ENCODE measurements around the gene FRMPD4. TPM values are rescaled to one million over a fixed set of nuclear protein-coding genes. Genes with fewer than 3 reads are reported as not detected.
A peak's percentile ranks its signal among the peaks of the same experiment; 100 is the strongest.

The FRMPD4 gene
- polyA plus RNA-seq, 2 of the 4 experiments (the other 2 are of a cell fraction) = 0.08 to 0.28 TPM

DNA sequence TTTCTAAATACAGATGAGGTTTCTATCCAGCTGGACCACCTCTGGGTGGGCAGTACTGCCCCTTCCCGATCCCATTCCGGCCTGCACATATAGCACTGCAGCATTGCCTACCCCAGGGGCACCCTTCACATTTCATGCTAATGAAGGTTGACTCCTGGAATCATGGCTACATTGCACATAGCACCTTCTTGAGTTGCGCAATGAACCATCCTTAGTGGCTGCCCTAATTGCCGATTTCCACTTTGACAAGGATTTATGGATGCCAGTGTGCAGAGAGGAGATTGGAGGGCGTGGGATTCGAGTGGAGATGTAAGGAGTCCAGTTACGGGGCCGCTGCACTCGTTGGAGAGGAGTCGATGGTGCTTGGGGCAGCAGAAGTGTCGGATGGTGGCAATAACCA, 229.0 kb downstream of the FRMPD4 start:
- WGBS (ENCODE audit: missing lambda C conversion rate) = 68% methylated on average over 7 of the region's 11 CpGs
- ATAC-seq (no peak), DNase-seq (ENCODE audit: low read depth in 1 of 2, low spot score in 1 of 2) (no peak), FAIRE-seq (no peak)
- Histone ChIP-seq H3K4me3 (no peak overlapping the region), H3K4me2 (no peak overlapping the region), H3K27ac (no peak overlapping the region), H3K9me3 (no peaks in the 10 kb centered on the region), H3K4me1 (no peaks in the 10 kb centered on the region)
- peak; percentile 11 to 69; a peak in 3 of 4 replicates for TF ChIP-seq CEBPB (IDR thresholded peaks at IDR 0.05)
- TF ChIP-seq TP53 (CRISPR knock-in tag; IDR thresholded peaks at IDR 0.05) = no peak
- no peak for TF ChIP-seq RCOR1 (IDR thresholded peaks at IDR 0.05; ENCODE audit: low read depth, low read length)
- CTCF ChIA-PET = no interaction called here
- POLR2A ChIA-PET = no interaction called here

DNA sequence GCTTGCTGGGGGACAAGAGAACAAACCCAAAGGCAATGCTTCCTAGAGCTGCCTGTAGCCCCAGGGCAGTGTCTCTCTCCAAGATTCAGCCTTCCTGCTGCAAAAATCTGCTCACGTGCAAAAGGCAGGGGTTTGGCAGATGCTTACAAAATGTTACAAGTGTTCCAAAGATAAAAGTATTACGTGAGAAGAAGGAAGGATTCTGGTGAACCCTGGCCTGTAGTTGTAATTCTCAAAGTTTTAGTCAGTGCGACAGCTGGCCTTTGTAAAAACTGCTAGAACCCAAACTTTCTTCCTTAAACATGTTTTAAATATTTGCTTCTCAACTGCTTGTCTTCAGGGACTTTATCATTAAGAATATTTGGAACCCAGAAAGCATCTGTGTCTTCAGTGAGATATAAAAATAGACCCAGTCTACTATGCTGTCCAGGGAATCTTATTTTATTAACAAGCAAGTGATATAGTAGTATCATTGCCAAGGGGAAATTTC, 232.3 kb downstream of the FRMPD4 start:
- 76% methylated on average over 3 of the region's 3 CpGs for WGBS (ENCODE audit: missing lambda C conversion rate)
- Histone ChIP-seq H3K4me2 (no peak overlapping the region), H3K9me3 (no peaks in the 10 kb centered on the region), H3K4me1 (no peaks in the 10 kb centered on the region), H3K4me3 (no peak overlapping the region), H3K27ac (no peak overlapping the region)
- POLR2A ChIA-PET = no interaction called here
- DNase-seq (ENCODE audit: low read depth in 1 of 2, low spot score in 1 of 2) = no peak
- no peak for ATAC-seq
- CTCF ChIA-PET = interaction anchor here (1.6 kb wide), 2 partner anchors 9 to 331 kb away, joined by 3 to 4 read pairs; no protein-coding TSS in a partner anchor
- FAIRE-seq = peak; percentile 89
- no peak for TF ChIP-seq ZC3H11A (IDR thresholded peaks at IDR 0.05)

DNA sequence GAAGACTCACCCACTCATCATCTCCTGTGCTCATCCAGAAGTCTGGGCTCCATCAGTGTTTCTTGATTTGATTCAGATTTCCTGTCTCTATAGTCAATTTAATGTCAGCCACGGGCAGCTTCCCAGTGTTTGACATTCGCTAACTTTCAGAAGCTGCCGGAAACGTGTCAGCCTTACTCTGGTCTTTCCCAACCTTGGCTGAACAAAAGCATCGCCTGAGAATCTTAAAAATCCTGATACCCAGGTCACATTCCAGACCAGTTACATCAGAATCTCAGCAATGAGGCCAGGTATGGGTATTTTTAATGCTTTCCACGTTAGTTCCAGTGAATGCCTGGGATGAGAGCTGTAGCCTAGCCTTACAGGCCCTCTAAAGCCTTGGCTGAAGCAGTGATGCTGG, 233.8 kb downstream of the FRMPD4 start:
- FAIRE-seq = no peak
- ATAC-seq = no peak
- Histone ChIP-seq H3K27ac (no peak overlapping the region), H3K9me3 (no peaks in the 10 kb centered on the region), H3K4me1 (no peaks in the 10 kb centered on the region), H3K4me3 (no peak overlapping the region), H3K4me2 (no peak overlapping the region)
- ChIA-PET POLR2A (no interaction called here), CTCF (no interaction called here)
- no peak for DNase-seq (ENCODE audit: low read depth in 1 of 2, low spot score in 1 of 2)
- TF ChIP-seq CHD4 (IDR thresholded peaks at IDR 0.05; ENCODE audit: borderline replicate concordance) (no peak), BHLHE40 (IDR thresholded peaks at IDR 0.05; ENCODE audit: low read depth, low read length) (no peak)
- TF ChIP-seq, protein P1, sequence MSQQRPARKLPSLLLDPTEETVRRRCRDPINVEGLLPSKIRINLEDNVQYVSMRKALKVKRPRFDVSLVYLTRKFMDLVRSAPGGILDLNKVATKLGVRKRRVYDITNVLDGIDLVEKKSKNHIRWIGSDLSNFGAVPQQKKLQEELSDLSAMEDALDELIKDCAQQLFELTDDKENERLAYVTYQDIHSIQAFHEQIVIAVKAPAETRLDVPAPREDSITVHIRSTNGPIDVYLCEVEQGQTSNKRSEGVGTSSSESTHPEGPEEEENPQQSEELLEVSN (IDR thresholded peaks at IDR 0.05; ENCODE audit: borderline replicate concordance, low read depth) = no peak
- 65% methylated on average over 6 of the region's 6 CpGs for WGBS (ENCODE audit: missing lambda C conversion rate)

DNA sequence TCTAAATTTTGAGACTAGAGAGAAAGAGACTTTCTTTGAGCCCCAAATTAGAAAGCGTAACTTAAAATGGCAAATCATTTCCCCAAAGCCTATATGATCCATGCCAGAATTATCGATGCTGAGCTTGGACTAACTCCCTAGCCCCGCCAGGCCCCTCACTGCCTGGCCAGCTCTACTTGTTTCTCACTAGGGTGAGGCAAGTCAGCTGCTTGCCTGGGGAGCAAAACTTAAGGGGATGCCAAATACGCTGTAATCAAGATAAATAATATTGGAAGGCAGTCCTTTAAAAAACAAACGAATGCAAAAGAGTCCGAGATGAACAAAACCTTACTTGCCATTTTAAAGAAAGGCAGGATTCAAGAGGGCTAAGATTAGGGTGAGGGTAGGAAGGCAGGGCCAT, 236.0 kb downstream of the FRMPD4 start:
- ATAC-seq = no peak
- no peaks in the 10 kb centered on the region for H3K9me3 ChIP-seq
- H3K4me1 ChIP-seq = no peaks in the 10 kb centered on the region
- ChIA-PET CTCF (interaction anchor here (1.1 to 1.3 kb wide), 2 partner anchors 17 to 234 kb away, joined by 3 read pairs; no protein-coding TSS in a partner anchor), POLR2A (no interaction called here)
- DNase-seq (ENCODE audit: low read depth in 1 of 2, low spot score in 1 of 2) = no peak
- no peak for FAIRE-seq
- TF ChIP-seq FOXS1 (CRISPR knock-in tag; IDR thresholded peaks at IDR 0.05) (no peak), SREBF2 (IDR thresholded peaks at IDR 0.05) (no peak), EP300 (IDR thresholded peaks at IDR 0.05) (no peak), CHD4 (IDR thresholded peaks at IDR 0.05; ENCODE audit: borderline replicate concordance) (no peak), ZC3H11A (IDR thresholded peaks at IDR 0.05) (no peak), FOSL2 (IDR thresholded peaks at IDR 0.05) (no peak), FOSL2 (CRISPR knock-in tag; IDR thresholded peaks at IDR 0.05) (no peak), KDM5A (IDR thresholded peaks at IDR 0.05) (no peak), GATA3 (IDR thresholded peaks at IDR 0.05; ENCODE audit: borderline replicate concordance) (no peak), CBX8 (IDR thresholded peaks at IDR 0.05) (no peak)
- TF ChIP-seq, protein P2, sequence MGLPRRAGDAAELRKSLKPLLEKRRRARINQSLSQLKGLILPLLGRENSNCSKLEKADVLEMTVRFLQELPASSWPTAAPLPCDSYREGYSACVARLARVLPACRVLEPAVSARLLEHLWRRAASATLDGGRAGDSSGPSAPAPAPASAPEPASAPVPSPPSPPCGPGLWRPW (IDR thresholded peaks at IDR 0.05) = no peak
- H3K4me2 ChIP-seq = no peak overlapping the region
- no peak overlapping the region for H3K27ac ChIP-seq
- WGBS (ENCODE audit: missing lambda C conversion rate) = 67% methylated on average over 6 of the region's 6 CpGs
- no peak overlapping the region for H3K4me3 ChIP-seq

DNA sequence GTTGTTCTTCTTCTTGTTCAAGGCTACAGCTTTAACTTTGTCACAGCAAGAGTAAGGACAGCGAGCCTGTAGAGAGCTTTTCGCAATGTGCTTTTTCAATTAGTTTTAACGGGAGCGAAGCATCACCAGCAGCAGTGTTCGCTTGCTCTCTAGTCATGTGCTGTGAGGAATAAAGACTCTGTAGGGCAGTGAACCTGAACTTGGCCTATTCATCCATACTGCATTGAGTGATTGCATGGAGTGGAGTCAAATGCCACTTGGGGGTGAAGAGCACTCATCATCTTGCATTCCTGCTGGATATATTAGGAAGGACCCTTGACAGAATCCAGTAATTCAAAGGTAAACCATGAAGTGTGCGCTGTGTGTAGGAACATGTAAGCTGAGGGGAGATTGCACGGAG, 240.0 kb downstream of the FRMPD4 start:
- ChIA-PET POLR2A (no interaction called here), CTCF (no interaction called here)
- DNase-seq (ENCODE audit: low read depth in 1 of 2, low spot score in 1 of 2) (no peak), ATAC-seq (no peak), FAIRE-seq (no peak)
- no peak overlapping the region for H3K4me2 ChIP-seq
- WGBS (ENCODE audit: missing lambda C conversion rate) = 82% methylated on average over 7 of the region's 7 CpGs
- H3K9me3 ChIP-seq = no peaks in the 10 kb centered on the region
- H3K27ac ChIP-seq = no peak overlapping the region
- H3K4me3 ChIP-seq = no peak overlapping the region
- H3K4me1 ChIP-seq = no peaks in the 10 kb centered on the region
- TF ChIP-seq RFX5 (IDR thresholded peaks at IDR 0.05) (no peak), FOXS1 (CRISPR knock-in tag; IDR thresholded peaks at IDR 0.05) (no peak), MAZ (IDR thresholded peaks at IDR 0.05; ENCODE audit: borderline replicate concordance, low read depth, low read length) (no peak), ZSCAN20 (CRISPR knock-in tag; IDR thresholded peaks at IDR 0.05) (no peak), HOXA7 (CRISPR knock-in tag; IDR thresholded peaks at IDR 0.05) (no peak), RNF2 (IDR thresholded peaks at IDR 0.05; ENCODE audit: borderline replicate concordance, low read depth) (no peak), JUNB (IDR thresholded peaks at IDR 0.05) (no peak), TP53 (CRISPR knock-in tag; IDR thresholded peaks at IDR 0.05) (no peak)
- TF ChIP-seq, protein P3, sequence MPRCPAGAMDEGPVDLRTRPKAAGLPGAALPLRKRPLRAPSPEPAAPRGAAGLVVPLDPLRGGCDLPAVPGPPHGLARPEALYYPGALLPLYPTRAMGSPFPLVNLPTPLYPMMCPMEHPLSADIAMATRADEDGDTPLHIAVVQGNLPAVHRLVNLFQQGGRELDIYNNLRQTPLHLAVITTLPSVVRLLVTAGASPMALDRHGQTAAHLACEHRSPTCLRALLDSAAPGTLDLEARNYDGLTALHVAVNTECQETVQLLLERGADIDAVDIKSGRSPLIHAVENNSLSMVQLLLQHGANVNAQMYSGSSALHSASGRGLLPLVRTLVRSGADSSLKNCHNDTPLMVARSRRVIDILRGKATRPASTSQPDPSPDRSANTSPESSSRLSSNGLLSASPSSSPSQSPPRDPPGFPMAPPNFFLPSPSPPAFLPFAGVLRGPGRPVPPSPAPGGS (IDR thresholded peaks at IDR 0.05) = no peak
- TF ChIP-seq, protein P4, sequence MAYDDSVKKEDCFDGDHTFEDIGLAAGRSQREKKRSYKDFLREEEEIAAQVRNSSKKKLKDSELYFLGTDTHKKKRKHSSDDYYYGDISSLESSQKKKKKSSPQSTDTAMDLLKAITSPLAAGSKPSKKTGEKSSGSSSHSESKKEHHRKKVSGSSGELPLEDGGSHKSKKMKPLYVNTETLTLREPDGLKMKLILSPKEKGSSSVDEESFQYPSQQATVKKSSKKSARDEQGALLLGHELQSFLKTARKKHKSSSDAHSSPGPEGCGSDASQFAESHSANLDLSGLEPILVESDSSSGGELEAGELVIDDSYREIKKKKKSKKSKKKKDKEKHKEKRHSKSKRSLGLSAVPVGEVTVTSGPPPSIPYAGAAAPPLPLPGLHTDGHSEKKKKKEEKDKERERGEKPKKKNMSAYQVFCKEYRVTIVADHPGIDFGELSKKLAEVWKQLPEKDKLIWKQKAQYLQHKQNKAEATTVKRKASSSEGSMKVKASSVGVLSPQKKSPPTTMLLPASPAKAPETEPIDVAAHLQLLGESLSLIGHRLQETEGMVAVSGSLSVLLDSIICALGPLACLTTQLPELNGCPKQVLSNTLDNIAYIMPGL (CRISPR knock-in tag; IDR thresholded peaks at IDR 0.05; ENCODE audit: borderline replicate concordance) = no peak

Measured in A549 (cell line).